ENCODE results near the gene RAB44. TPM values are rescaled to one million over a fixed set of nuclear protein-coding genes. Genes with fewer than 3 reads are reported as not detected.

The RAB44 gene
- polyA plus RNA-seq, 4 donors, result 0.06 to 0.09 (median 0.08) TPM; not detected in 1

GRCh38 chr6:36746251-36746650, 48.6 kb downstream of the RAB44 start:
- no peak for DNase-seq (ENCODE audit: low read depth in 4 of 4, low spot score in 3 of 4)

GRCh38 chr6:36749829-36750489, 52.3 kb downstream of the RAB44 start:
- no peak for DNase-seq (ENCODE audit: low read depth in 4 of 4, low spot score in 3 of 4)

- DNase-seq (ENCODE audit: low read depth in 4 of 4, low spot score in 3 of 4), result no peak
Observed at GRCh38 chr6:36751091-36751490, 53.5 kb downstream of the RAB44 start.

GRCh38 chr6:36751833-36752186, 54.2 kb downstream of the RAB44 start:
- no peak for DNase-seq (ENCODE audit: low read depth in 4 of 4, low spot score in 3 of 4)

GRCh38 chr6:36752187-36752885, 54.7 kb downstream of the RAB44 start:
- no peak for DNase-seq (ENCODE audit: low read depth in 4 of 4, low spot score in 3 of 4)

- DNase-seq (ENCODE audit: low read depth in 4 of 4, low spot score in 3 of 4), result no peak
Observed at GRCh38 chr6:36752886-36753506, 55.4 kb downstream of the RAB44 start.

- no peak for DNase-seq (ENCODE audit: low read depth in 4 of 4, low spot score in 3 of 4)
Observed at GRCh38 chr6:36753671-36754405, 56.2 kb downstream of the RAB44 start.

- no peak for DNase-seq (ENCODE audit: low read depth in 4 of 4, low spot score in 3 of 4)
Observed at GRCh38 chr6:36754582-36755434, 57.2 kb downstream of the RAB44 start.

- no peak for DNase-seq (ENCODE audit: low read depth in 4 of 4, low spot score in 3 of 4)
Observed at GRCh38 chr6:36755435-36756348, 58.1 kb downstream of the RAB44 start.

- DNase-seq (ENCODE audit: low read depth in 4 of 4, low spot score in 3 of 4), result no peak
Observed at GRCh38 chr6:36756786-36757185, 59.2 kb downstream of the RAB44 start.

GRCh38 chr6:36757206-36757605, 59.6 kb downstream of the RAB44 start:
- no peak for DNase-seq (ENCODE audit: low read depth in 4 of 4, low spot score in 3 of 4)

- no peak for DNase-seq (ENCODE audit: low read depth in 4 of 4, low spot score in 3 of 4)
Observed at GRCh38 chr6:36757943-36758508, 60.4 kb downstream of the RAB44 start.

GRCh38 chr6:36758516-36759147, 61.0 kb downstream of the RAB44 start:
- DNase-seq (ENCODE audit: low read depth in 4 of 4, low spot score in 3 of 4), result no peak

GRCh38 chr6:36759148-36759759, 61.6 kb downstream of the RAB44 start:
- DNase-seq (ENCODE audit: low read depth in 4 of 4, low spot score in 3 of 4), result peak in 2 of 4 donors; percentile 46 to 73

GRCh38 chr6:36760685-36761435, 63.2 kb downstream of the RAB44 start:
- DNase-seq (ENCODE audit: low read depth in 4 of 4, low spot score in 3 of 4), result no peak

GRCh38 chr6:36762123-36762522, 64.5 kb downstream of the RAB44 start:
- DNase-seq (ENCODE audit: low read depth in 4 of 4, low spot score in 3 of 4), result no peak

GRCh38 chr6:36765190-36765589, 67.6 kb downstream of the RAB44 start:
- DNase-seq (ENCODE audit: low read depth in 4 of 4, low spot score in 3 of 4), result no peak

Data from right renal pelvis (tissue), 4 donors.